Activated CD8-positive, alpha-beta memory T cell treated with anti-CD3 and anti-CD28 coated beads, Interleukin-2, amount 50 U/mL, for 1 hour (primary cell): Measurements from ENCODE around the gene PNPLA7.
A peak's percentile ranks its signal among the peaks of the same experiment; 100 is the strongest.
"Not testable (repeated sequence)": the region's sequence is repeated elsewhere in the genome, so short reads cannot be mapped to it uniquely, and the experiment has no call there.

Experiments
- DNase-seq: peaks from one replicate; pipeline ENCODE4 v3.0.0-alpha.2; 2020; ENCODE audit errors: extremely low read depth

Gene PNPLA7

DNA sequence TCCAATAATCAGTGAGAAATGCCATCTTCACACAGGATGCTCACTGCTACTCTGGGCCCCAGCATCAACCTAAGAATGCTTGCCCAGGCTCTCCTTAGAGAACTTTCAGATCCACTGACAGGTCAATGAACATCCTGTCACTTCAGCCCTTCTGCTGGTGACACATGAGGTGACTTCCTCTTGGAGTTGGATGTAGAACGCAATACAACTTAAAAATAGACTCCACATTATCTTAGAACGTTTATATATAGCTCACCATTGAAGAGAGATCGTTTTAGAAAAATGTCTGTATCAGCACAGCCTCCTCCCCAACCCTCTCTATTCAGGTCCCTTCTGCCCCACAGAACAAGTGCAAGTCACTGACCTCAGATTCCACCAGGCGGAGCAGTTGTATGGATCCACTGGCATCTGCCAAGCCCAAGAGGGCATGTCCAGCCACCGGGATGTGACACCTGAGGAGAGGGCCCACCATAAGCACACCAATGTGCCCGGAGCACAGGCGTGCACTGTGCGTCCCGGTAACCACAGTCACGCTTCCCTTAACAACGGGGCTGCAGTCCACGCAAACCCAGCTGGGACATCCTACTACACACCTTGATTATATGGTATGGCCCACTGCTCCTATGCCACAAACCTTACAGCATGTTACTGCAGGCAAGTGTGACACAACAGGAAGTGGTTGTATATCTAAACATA lies 25.7 kb upstream of the PNPLA7 start:
- DNase-seq = no peak

DNA sequence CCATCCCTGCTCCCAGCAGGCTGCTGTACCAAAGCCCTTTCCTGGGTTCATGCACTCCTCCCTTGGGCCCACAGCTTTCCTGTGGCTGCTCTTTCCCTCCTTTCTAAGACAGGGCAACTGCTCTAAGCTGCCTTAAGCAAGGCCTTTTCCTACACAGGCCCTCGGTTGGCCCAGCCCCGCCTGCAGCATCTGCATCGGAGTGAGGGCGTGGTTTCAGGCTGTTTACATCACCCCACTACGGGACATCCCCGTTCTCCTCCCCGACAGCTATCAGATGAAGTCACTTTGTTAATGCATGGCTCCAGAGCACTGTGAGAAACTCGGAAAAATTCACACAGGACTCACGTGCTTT lies 25.1 kb upstream of the PNPLA7 start:
- no peak for DNase-seq

DNA sequence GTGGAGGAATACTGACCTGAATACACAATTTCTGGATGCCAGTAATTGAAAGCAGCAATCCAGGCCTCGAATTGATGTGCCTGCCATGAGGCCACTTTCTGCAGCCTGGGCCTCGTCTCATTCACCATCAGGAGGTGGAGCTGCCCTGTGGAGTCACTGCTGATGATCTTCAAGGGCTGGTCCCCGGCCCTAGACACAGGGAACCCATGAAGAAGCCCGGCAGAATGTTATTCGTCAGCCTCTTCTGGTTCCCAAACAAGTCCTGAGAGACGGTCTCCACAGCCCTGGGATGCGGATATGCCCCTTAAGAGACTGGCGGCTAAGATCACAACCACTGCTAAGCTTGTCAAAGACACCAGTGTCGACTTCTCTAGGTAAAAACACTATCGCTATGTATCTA lies 24.0 kb upstream of the PNPLA7 start:
- DNase-seq = no peak

DNA sequence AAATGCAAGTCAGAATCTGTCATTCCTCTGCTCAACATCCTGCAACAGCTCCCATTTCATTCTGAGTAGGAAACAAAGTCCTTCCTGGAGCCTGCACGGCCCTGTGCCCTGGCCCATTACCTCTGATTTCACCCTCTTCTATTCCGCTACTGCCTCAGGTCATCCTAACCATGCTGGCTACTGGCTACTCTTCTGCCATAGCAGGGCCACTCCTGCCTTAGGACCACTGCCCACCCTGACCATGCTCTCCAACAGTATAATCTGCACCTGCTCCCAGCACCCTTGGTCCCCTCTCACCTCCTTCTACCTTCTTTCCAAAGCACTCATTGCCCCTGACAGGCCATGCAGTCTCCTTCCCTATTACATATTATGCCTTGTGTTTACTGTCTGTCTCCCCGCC lies 20.4 kb upstream of the PNPLA7 start:
- no peak for DNase-seq

DNA sequence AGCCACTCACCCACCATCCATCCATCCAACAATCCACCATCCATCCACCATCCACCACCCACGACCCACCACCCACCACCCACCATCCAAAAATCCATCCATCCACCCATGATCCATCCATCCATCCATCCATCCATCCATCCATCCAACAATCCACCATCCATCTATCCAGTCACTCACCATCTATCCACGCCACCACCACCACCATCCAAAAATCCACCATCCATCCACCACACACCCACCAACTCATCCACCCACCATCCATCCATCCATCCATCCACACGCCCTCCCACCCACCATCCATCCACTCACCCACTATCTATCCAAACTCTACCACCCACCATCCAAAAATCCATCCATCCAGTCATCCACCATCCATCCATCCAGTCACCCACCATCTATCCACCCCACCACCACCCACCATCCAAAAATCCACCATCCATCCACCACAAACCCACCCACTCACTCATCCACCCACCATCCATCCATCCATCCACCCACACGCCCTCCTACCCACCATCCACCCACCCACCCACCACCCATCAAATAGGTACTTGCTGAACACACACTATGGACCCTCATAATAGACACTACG lies 19.5 kb upstream of the PNPLA7 start:
- DNase-seq = no peak

DNA sequence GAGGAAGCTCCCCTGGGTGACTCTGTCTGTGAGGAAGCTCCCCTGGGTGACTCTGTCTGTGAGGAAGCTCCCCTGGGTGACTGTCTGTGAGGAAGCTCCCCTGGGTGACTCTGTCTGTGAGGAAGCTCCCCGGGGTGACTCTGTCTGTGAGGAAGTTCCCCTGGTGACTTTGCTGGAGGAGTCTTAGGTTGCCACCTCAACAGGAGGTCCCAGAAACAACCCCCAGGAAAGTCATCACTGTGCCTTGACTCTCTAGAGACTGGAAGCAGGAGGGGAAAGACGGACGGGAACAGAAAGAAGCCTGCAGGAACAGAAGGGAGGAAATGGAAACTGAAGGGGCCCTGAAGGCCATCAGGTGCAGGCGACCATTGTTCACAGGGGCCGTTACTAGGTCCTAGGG lies 18.2 kb upstream of the PNPLA7 start:
- DNase-seq = not testable (repeated sequence)

DNA sequence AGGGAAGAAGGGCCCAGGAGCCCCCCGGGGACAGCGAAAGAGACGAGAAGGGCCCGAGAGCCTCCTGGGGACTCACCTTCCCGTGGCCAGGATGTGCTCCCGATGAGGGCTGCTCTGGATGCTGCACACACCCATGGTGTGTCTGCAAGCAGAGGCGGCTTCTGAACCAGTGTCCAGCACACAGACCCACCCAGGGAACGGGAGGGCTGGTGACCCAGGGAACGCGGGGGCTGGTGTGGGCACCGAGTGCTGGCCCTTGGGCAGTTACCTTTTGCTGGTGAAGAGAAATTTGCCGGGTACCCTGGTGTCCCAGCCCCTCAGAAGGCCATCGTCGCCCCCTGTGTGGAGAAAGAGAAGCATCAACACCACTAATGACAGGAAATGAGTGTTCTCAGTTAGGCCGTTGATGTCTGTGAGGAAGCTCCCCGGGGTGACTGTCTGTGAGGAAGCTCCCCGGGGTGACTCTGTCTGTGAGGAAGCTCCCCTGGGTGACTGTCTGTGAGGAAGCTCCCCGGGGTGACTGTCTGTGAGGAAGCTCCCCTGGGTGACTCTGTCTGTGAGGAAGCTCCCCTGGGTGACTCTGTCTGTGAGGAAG lies 14.7 kb upstream of the PNPLA7 start:
- DNase-seq = no peak

DNA sequence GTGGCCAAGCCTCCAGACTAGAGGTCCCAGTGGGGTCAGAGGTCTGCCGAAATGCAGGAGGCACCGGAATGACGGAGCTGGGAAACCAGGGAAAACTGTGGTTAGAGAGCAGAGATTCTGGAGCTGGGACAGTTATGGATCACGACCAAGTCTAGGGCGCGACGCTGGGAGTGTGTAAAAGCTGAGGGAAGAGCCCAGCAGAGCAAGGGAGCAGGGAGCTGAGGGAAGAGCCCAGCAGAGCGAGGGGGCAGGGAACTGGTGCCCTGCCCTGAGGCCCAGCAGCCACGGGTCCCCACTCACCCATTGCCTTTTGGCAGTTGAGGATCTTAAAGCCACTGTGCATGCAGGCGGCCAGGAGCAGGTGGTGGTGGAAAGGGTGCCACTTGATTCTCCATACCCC lies 13.9 kb upstream of the PNPLA7 start:
- DNase-seq = no peak

DNA sequence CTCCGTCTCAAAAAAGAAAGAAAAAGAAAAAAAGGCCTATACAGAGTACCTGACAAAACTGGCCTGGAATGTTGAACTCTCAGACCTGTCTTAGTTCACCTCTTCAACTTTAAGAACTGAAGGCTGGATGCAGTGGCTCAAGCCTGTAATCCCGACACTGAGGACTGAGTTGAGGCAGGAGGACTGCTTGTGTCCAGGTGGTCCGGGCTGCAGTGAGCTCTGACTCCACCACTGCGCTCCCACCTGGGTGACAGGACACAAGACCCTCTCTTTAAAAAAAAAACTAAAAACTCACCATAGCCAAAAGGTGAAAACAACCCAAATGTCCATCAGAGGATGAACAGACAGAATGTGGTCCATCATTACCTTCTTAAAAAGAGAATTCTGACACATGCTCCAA lies 7.9 kb upstream of the PNPLA7 start:
- DNase-seq = no peak

DNA sequence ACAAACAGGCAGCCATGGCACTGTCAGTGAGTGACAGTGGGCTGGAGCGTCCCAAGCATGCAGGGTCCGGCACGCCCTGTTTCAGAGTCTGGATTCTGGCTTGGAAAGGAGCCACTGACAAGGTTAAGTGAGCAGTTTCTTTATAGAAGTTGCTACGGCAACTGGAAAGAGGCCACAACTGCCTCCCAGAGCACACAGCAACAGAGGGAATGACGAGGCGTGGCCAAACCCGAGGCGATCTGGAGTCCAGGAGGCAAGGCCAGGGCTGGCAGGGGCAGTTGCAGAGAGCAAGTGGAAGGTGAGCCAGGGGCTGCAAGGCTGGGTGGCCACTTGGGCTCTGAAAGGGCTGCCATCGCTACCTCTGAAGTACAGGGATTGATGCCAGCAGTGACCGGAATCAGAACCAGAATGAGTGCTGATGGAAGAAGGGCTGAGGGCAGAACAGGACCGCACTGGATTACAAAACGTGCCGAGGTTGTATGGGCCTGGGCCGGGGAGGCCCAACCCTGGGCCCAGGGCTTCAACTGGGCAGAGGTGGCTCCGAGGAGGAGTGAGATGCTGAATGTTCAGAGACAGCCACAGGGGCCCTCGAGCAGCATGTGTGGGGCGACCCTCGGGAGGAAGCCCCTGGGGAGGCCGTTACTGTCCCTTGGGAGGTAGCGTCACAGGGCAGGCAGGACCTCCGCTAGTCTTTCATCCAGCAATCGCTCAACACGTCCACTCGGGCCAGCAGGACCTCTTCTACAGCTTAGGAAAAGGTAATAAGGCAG lies 6.1 kb upstream of the PNPLA7 start:
- DNase-seq = no peak

DNA sequence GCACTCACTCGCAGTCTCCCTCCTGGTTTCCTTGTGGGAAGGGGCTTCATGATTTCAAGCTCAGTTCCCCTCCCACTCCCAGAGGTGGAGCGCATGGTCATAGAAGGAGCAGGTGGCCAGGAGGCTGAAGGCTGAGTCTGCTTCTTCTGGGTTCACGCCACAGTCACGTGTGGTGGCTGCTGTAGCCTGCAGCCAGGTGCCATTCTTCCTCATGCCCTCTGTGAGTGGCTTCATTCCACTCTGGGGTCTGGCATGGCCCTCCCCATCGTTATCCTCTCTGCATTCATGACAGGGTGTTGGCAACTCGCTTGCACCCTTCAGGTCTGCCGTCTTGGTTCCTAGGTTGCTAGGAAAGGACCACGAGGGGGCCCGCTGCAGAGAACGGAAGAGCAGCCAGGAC lies 5.0 kb upstream of the PNPLA7 start:
- DNase-seq = no peak

DNA sequence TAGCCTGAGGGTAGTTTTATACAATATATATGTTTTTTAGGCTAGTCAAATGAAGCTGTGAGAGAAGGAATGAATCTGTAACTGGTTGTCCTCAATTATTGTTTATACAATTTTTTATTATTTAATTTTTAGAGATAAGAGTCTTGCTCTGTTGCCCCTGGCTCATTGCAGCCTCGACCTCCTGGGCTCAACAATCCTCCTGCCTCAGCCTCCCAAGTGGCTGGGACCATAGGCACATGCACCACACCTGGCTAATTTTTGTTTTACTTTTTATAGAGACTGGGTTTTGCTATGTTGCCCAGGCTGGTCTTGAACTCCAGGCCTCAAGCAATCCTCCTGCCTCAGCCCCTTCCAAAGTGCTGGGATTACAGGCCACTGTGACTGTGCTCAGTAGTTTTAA lies 4.1 kb upstream of the PNPLA7 start:
- no peak for DNase-seq

DNA sequence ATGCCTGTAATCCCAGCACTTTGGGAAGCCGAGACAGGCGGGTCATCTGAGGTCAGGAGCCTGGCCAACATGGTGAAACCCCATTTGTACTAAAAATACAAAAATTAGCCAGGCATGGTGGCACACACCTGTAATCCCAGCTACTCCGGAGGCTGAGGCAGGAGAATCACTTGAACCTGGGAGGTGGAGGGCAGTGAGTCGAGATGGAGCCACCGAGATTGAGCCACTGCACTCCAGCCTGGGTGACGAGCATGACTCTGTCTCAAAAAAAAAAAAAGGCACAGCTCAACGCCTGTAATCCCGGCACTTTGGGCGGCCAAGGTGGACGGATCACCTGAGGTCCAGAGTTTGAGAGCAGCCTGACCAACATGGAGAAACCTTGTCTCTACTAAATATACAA lies 3.5 kb upstream of the PNPLA7 start:
- not testable (repeated sequence) for DNase-seq

DNA sequence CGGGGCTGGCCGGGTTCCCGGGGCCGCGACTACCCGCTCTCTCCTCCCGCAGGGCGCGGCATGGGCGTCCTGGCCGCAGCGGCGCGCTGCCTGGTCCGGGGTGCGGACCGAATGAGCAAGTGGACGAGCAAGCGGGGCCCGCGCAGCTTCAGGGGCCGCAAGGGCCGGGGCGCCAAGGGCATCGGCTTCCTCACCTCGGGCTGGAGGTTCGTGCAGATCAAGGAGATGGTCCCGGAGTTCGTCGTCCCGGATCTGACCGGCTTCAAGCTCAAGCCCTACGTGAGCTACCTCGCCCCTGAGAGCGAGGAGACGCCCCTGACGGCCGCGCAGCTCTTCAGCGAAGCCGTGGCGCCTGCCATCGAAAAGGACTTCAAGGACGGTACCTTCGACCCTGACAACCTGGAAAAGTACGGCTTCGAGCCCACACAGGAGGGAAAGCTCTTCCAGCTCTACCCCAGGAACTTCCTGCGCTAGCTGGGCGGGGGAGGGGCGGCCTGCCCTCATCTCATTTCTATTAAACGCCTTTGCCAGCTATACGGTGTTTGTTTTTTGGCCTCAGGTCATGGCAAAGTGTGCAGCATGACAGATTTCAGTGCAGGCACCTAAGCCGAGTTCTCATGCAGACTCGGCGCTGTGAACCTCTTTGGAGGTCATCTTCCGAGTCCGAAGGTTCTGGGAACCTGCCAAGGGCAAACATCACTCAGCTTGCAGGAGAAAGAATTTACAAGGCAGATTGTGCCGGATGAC lies 2.0 kb upstream of the PNPLA7 start:
- DNase-seq = no peak

DNA sequence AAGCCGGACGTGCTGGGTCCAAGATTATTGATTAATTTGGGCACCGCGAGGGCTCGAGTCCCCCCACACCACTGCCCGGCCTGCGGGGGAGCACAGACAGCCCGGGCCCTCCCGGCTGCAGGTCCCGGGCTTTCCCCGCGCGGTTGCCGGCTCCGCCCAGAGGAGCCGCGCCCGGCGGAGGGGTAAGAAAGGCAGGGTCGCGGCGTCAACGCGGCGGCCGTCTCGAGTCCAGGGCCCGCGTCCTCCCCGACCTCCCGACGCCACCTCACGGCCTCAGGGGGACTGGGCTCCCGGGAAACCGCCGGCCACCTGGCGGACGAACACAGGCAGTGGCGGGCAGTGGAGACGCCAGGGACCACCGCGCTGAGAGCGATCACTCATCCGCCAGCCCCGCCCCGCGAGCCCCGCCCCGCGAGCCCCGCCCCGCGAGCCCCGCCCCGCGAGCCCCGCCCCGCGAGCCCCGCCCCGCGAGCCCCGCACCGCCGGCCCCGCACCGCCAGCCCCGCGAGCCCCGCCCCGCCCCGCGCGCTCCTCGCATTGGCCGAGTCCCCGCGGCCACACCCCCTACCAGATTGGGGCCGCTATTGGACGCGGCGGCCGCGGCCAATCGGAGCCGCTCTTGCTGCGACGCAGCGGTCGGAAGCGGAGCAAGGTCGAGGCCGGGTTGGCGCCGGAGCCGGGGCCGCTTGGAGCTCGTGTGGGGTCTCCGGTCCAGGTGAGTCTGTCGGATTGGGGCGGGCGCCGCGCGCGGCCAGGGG lies 1.2 kb upstream of the PNPLA7 start, which contains the start of gene MRPL41:
Gene MRPL41 (plus strand): TSS at position 616 of the 758 bp plus-strand sequence. CDS start 203 bp downstream, outside the sequence.
- DNase-seq = peak; percentile 47

DNA sequence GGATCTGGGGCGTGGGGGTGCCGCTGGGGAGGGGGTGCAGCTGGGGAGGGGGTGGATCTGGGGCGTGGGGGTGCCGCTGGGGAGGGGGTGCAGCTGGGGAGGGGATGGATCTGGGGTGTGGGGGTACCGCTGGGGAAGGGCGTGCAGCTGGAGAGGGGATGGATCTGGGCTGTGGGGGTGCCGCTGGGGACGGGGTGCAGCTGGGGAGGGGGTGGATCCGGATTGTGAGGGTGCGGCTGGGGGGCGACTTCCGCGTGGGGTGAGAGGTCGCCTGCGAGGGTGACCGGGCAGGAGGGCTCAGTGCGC lies 709 bp upstream of the PNPLA7 start:
- DNase-seq = not testable (repeated sequence)

DNA sequence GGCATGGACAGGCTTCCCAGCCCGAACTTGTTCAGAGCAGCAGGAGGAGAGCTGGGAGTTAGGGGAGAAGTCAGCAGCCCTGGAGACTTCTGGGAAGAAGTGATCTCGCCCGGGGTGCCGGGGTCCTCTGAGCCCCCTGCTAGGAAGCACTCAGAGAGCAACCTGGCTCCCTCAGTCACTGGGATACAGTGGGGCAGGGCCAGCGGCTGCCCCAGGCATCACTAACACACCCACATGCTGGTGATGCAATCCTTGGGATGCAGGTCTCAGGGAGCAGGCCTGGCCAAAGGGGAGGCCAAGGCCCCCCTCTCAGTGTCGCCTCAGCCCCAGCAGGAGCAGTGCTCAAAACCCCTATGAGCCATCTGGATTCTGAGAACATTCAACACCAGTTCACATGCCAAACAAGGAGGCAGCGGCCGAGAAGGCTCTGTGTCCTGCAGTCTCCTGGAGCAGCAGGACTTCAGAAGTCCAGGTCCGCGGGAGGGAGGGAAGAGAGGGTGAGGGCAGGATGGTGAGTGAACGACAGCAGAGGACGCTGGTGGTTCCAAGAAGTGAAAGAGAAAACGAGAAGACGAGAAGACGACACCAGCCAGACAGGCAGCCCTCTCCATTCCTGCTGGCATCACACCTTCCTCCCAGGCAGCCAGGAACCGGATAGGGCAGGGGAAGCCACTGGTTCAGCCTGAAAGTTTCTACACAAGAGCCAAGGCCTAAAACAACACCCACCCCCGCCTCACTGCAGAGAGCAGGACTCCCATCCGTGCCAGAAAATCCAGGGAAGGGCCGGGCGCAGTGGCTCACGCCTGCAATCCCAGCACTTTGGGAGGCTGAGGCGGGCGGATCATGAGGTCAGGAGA lies 2.3 kb downstream of the PNPLA7 start:
- DNase-seq = no peak

DNA sequence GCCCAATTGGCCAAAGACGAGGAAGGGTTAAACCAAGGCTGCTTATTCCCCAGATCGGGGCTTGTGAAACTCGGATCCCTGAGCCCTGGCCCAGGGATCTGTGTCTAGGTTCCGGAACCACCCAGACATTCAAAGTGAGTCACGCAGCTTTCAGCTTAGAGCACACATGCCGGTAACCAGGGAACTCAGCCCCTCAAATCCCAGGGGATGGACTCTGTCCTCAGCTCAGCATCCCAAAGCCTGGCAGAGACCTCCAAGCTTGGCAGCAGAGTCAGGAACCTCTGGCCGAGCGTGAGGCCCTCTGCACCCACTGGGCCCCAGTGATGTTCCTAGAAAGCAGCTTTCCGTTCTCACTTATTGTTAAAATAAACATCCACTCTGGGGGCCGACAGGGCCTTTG lies 5.1 kb downstream of the PNPLA7 start:
- no peak for DNase-seq

DNA sequence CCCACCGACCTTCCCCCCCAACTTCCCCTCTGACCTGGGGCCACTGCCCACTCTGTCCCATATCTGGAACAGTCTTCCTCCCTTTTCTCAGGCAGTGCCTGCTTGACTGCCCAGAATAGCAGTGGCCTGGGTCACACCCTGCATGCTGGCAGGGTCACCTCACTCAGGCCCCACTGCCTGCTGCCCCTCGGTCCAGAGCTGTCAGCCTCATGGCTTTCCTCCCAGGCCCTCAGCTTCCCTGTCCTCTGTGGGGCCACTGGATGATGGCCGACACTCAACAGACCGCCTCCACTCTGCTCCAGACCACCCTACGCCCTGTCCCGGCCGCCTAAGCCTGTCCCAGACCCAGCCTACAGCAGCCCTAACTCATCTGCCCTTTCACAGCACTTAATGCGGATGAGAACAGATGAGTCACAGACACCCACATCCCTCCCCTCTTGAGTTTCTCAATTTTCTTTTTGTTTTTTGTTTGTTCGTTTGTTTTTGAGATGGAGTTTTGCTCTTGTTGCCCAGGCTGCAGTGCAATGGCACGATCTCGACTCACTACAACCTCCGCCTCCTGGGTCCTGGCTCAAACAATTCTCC lies 5.9 kb downstream of the PNPLA7 start:
- no peak for DNase-seq
